PC-9 (cell line): ENCODE measurements around the gene FOXP1. TPM values are rescaled to one million over a fixed set of nuclear protein-coding genes. Genes with fewer than 3 reads are reported as not detected.

Experiments used
- BruUV-seq: library from RNA; stranded (reverse); fragments of 400-500 nt; replicated peaks from 2 replicates; lab custom pipeline; 2021; lab: Mats Ljungman, UMichigan
- CTCF ChIA-PET: fragments of 300-600 bp; sonication (Branson Sonifier 250); formaldehyde crosslinking; loops from one replicate; lab custom pipeline; 2022; ENCODE audit warnings: antibody characterized with exemption; lab: Charles Lee
- POLR2A ChIA-PET: fragments of 300-600 bp; sonication (Branson Sonifier 250); formaldehyde crosslinking; loops from one replicate; lab custom pipeline; 2022; ENCODE audit warnings: antibody characterized with exemption; ENCODE audit not compliant: unreplicated experiment; lab: Charles Lee
- DNase-seq, 2 experiments: peaks; one replicate each; pipeline versions ENCODE4 v3.0.0 to v3.0.0-alpha.2; 2015 to 2022; ENCODE audit warnings: mixed read lengths in 1 of 2
- H2AFZ ChIP-seq: fragments of 200-600 bp; sonication (generic); 2 replicates; pipeline ENCODE4 v1.8.1; 2017; ENCODE audit warnings: antibody characterized with exemption
- H3F3A ChIP-seq: fragments of 200-600 bp; sonication (generic); 2 replicates; pipeline ENCODE4 v1.8.1; 2017; ENCODE audit warnings: antibody characterized with exemption, mild to moderate bottlenecking, low read depth; ENCODE audit not compliant: insufficient read depth
- H3K27ac ChIP-seq: fragments of 200-600 bp; sonication (generic); 2 replicates; pipeline ENCODE4 v1.6.1; 2016; ENCODE audit warnings: mixed run types
- H3K27me3 ChIP-seq: fragments of 200-600 bp; sonication (generic); 2 replicates; pipeline ENCODE4 v1.6.1; 2016; ENCODE audit warnings: low read depth, mixed run types; ENCODE audit not compliant: insufficient read depth
- H3K36me3 ChIP-seq: fragments of 200-600 bp; sonication (generic); 2 replicates; pipeline ENCODE4 v1.6.1; 2016; ENCODE audit warnings: low read depth, mixed run types
- H3K4me1 ChIP-seq: fragments of 200-600 bp; sonication (generic); replicated peaks from 2 replicates; pipeline ENCODE4 v1.6.1; 2016; ENCODE audit warnings: mixed run types; ENCODE audit not compliant: insufficient read depth
- H3K4me2 ChIP-seq: fragments of 200-600 bp; sonication (generic); 2 replicates; pipeline ENCODE4 v1.6.1; 2017; ENCODE audit warnings: mixed run types
- H3K4me3 ChIP-seq: fragments of 200-600 bp; sonication (generic); 2 replicates; pipeline ENCODE4 v1.6.1; 2016; ENCODE audit warnings: mixed run types
- H3K79me2 ChIP-seq: fragments of 200-600 bp; sonication (generic); 2 replicates; pipeline ENCODE4 v1.6.1; 2017; ENCODE audit warnings: low read depth, mixed run types
- H3K9me2 ChIP-seq: fragments of 200-600 bp; sonication (generic); 2 replicates; pipeline ENCODE4 v1.8.1; 2017; ENCODE audit warnings: mild to moderate bottlenecking; ENCODE audit not compliant: insufficient read depth
- H3K9me3 ChIP-seq: fragments of 200-600 bp; sonication (generic); 2 replicates; pipeline ENCODE4 v1.8.1; 2016; ENCODE audit warnings: low read depth; ENCODE audit not compliant: insufficient read depth
- H4K20me1 ChIP-seq: fragments of 200-600 bp; sonication (generic); 2 replicates; pipeline ENCODE4 v1.8.1; 2017; ENCODE audit not compliant: insufficient read depth
- CTCF ChIP-seq: fragments of 200-600 bp; sonication (generic); conservative IDR thresholded peaks from 2 replicates; pipeline ENCODE4 v1.6.1; 2017; ENCODE audit warnings: mixed run types, antibody characterized with exemption, mild to moderate bottlenecking, moderate library complexity
- EZH2 ChIP-seq: fragments of 200-600 bp; sonication (generic); IDR thresholded peaks from 2 replicates; pipeline ENCODE4 v1.8.0; 2017; ENCODE audit warnings: antibody characterized with exemption, low read depth
- intact Hi-C: fragments of 100-400 bp; cut with micrococcal nuclease; formaldehyde crosslinking; loops from one replicate; pipeline ENCODE4 v1.10.0; 2022; ENCODE audit not compliant: unreplicated experiment
- total RNA-seq: library from RNA; stranded (reverse); gene quantifications from 2 replicates; pipeline ENCODE4 v1.2.3, GENCODE V29; 2021

FOXP1 gene
- total RNA-seq, 1 experiment from 2014 or later: 33.3 TPM

- H3K9me2 ChIP-seq: no peaks in the 10 kb centered on the region
- no peaks in the 10 kb centered on the region for H4K20me1 ChIP-seq
- no peak overlapping the region for H3K27ac ChIP-seq
- BruUV-seq: TSS peak; percentile 2
- H2AFZ ChIP-seq: no peak overlapping the region
- H3F3A ChIP-seq: peaks cover 20% of the 10 kb centered on the region
- H3K4me2 ChIP-seq: peak overlapping the region; percentile 83
- DNase-seq: peak; percentile 7 to 46
- no peaks in the 10 kb centered on the region for H3K36me3 ChIP-seq
- TF ChIP-seq EZH2 (no peak), CTCF (no peak)
- ChIA-PET CTCF (no interaction called here), POLR2A (no interaction called here)
- intact Hi-C loops: loop anchor here (2.0 to 10.0 kb wide), 8 partner anchors 43 to 513 kb away; no protein-coding TSS in a partner anchor
- no peak overlapping the region for H3K4me3 ChIP-seq
- no peaks in the 10 kb centered on the region for H3K27me3 ChIP-seq
- peaks cover 11% of the 10 kb centered on the region; the same call in 1 of the 2 replicates for H3K79me2 ChIP-seq
- H3K9me3 ChIP-seq: no peaks in the 10 kb centered on the region
- H3K4me1 ChIP-seq: peaks cover 44% of the 10 kb centered on the region
Observed at GRCh38 chr3:71579935-71580406, 3.6 kb downstream of the FOXP1 start.

- H3K27me3 ChIP-seq: no peaks in the 10 kb centered on the region
- CTCF ChIA-PET: no interaction called here
- H3K36me3 ChIP-seq: no peaks in the 10 kb centered on the region
- no TSS peak for BruUV-seq
- H3K4me3 ChIP-seq: no peak overlapping the region
- H3K79me2 ChIP-seq: peaks cover 11% of the 10 kb centered on the region; the same call in 1 of the 2 replicates
- intact Hi-C loops: no loop called here
- H4K20me1 ChIP-seq: no peaks in the 10 kb centered on the region
- H3F3A ChIP-seq: peaks cover 20% of the 10 kb centered on the region
- POLR2A ChIA-PET: no interaction called here
- H3K9me2 ChIP-seq: no peaks in the 10 kb centered on the region
- H3K4me1 ChIP-seq: peaks cover 40% of the 10 kb centered on the region
- H3K27ac ChIP-seq: no peak overlapping the region
- no peaks in the 10 kb centered on the region for H3K9me3 ChIP-seq
- TF ChIP-seq EZH2 (no peak), CTCF (no peak)
- no peak for DNase-seq
- peak overlapping the region; percentile 83 for H3K4me2 ChIP-seq
- no peak overlapping the region for H2AFZ ChIP-seq
Observed at GRCh38 chr3:71579326-71579934, 4.1 kb downstream of the FOXP1 start.

DNA sequence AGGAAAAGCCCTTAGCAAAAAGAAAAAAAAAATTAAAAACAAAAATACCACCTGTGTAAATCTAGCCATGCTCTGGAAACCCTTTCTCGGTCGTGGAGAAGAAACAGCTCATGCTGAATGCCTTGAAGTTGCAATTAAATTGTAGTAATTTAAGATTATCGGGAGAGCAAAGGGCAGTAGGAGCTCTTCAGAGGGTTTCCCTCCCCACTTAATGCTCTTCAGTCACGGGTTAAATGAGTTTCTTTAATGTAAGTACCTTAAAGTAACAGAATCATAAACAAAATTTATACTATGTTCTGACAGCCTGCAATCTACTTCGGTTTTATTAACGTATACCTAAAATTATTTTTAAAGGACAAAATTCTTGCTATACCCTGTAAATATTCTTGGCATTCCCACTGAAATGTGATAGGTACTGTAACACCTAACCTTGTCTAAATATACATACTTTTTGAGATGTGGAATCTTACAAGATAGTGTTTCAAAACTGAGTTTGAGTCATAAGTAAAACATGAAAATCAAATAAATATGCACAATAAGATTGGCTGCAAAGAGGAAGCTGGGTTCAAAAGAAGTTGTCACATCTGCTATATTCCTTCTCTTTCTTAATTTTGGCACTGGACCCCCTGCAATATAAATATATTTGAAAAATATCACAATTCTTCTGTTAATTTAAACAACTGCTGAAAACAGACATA lies 5.3 kb downstream of the FOXP1 start:
- peak in 1 of 2 experiments; percentile 79 for DNase-seq
- H3K9me3 ChIP-seq: no peaks in the 10 kb centered on the region
- peak overlapping the region; percentile 26; the same call in 1 of the 2 replicates for H3K27ac ChIP-seq
- peaks cover 11% of the 10 kb centered on the region; the same call in 1 of the 2 replicates for H3K79me2 ChIP-seq
- no peaks in the 10 kb centered on the region for H3K9me2 ChIP-seq
- H2AFZ ChIP-seq: no peak overlapping the region
- H4K20me1 ChIP-seq: no peaks in the 10 kb centered on the region
- intact Hi-C loops: no loop called here
- H3K4me1 ChIP-seq: peaks cover 40% of the 10 kb centered on the region
- H3K4me3 ChIP-seq: no peak overlapping the region
- POLR2A ChIA-PET: no interaction called here
- CTCF ChIA-PET: no interaction called here
- H3K4me2 ChIP-seq: peak overlapping the region; percentile 66
- no TSS peak for BruUV-seq
- TF ChIP-seq EZH2 (no peak), CTCF (no peak)
- peaks cover 17% of the 10 kb centered on the region for H3F3A ChIP-seq
- H3K27me3 ChIP-seq: no peaks in the 10 kb centered on the region
- H3K36me3 ChIP-seq: no peaks in the 10 kb centered on the region
